ENCODE measurements around the gene B3GALT4.

B3GALT4 gene
- 9.9 to 20.5 (median 13.6) reads per million in 3 donors for total RNA-seq

- H3K27ac ChIP-seq (ENCODE audit: insufficient read depth, low read length, poor library complexity, severe bottlenecking) = peak within 1 kb of the TSS; percentile 85
- H3K4me3 ChIP-seq (ENCODE audit: insufficient read depth, low read depth, low read length, poor library complexity, severe bottlenecking) = peak within 1 kb of the TSS; percentile 81
- H3K36me3 ChIP-seq (ENCODE audit: control insufficient read depth, insufficient read depth, low read length) = peaks cover 38% of the 10 kb centered on the region
- H3K27me3 ChIP-seq (replicated peaks; ENCODE audit: control insufficient read depth, insufficient read depth, low read length, poor library complexity, severe bottlenecking) = no peaks in the 10 kb centered on the region
- peaks cover 57% of the 10 kb centered on the region for H3K4me1 ChIP-seq (ENCODE audit: control insufficient read depth, insufficient read depth, low read length, poor library complexity, severe bottlenecking)
- no peaks in the 10 kb centered on the region for H3K9me3 ChIP-seq (ENCODE audit: control insufficient read depth, low read length)
- DNase-seq = peak; percentile 58 to 63 (median 61)
Measured at GRCh38 chr6:33276864-33277662, at the start of gene B3GALT4. Gene B3GALT4 (plus strand): TSS chr6:33277123. CDS start chr6:33277420, 297 bp downstream.

- H3K36me3 ChIP-seq (ENCODE audit: control insufficient read depth, insufficient read depth, low read length) = no peaks in the 10 kb centered on the region
- no peaks in the 10 kb centered on the region for H3K4me1 ChIP-seq (ENCODE audit: control insufficient read depth, insufficient read depth, low read length, poor library complexity, severe bottlenecking)
- H3K4me3 ChIP-seq (ENCODE audit: insufficient read depth, low read depth, low read length, poor library complexity, severe bottlenecking) = no peak overlapping the region
- no peak for DNase-seq
- no peak overlapping the region for H3K27ac ChIP-seq (ENCODE audit: insufficient read depth, low read length, poor library complexity, severe bottlenecking)
- H3K9me3 ChIP-seq (ENCODE audit: control insufficient read depth, low read length) = no peaks in the 10 kb centered on the region
- peaks cover 3% of the 10 kb centered on the region for H3K27me3 ChIP-seq (replicated peaks; ENCODE audit: control insufficient read depth, insufficient read depth, low read length, poor library complexity, severe bottlenecking)
Measured at GRCh38 chr6:33235221-33235634, 41.7 kb upstream of the B3GALT4 start.

GRCh38 chr6:33236328-33236727 lies 40.6 kb upstream of the B3GALT4 start:
- no peak for DNase-seq
- no peaks in the 10 kb centered on the region for H3K4me1 ChIP-seq (ENCODE audit: control insufficient read depth, insufficient read depth, low read length, poor library complexity, severe bottlenecking)
- H3K36me3 ChIP-seq (ENCODE audit: control insufficient read depth, insufficient read depth, low read length) = no peaks in the 10 kb centered on the region
- no peak overlapping the region for H3K27ac ChIP-seq (ENCODE audit: insufficient read depth, low read length, poor library complexity, severe bottlenecking)
- H3K27me3 ChIP-seq (replicated peaks; ENCODE audit: control insufficient read depth, insufficient read depth, low read length, poor library complexity, severe bottlenecking) = peaks cover 3% of the 10 kb centered on the region
- H3K4me3 ChIP-seq (ENCODE audit: insufficient read depth, low read depth, low read length, poor library complexity, severe bottlenecking) = no peak overlapping the region
- H3K9me3 ChIP-seq (ENCODE audit: control insufficient read depth, low read length) = no peaks in the 10 kb centered on the region

GRCh38 chr6:33236852-33237251 lies 40.1 kb upstream of the B3GALT4 start:
- Histone ChIP-seq H3K27me3 (replicated peaks; ENCODE audit: control insufficient read depth, insufficient read depth, low read length, poor library complexity, severe bottlenecking) (peaks cover 3% of the 10 kb centered on the region), H3K4me1 (ENCODE audit: control insufficient read depth, insufficient read depth, low read length, poor library complexity, severe bottlenecking) (no peaks in the 10 kb centered on the region), H3K9me3 (ENCODE audit: control insufficient read depth, low read length) (no peaks in the 10 kb centered on the region), H3K36me3 (ENCODE audit: control insufficient read depth, insufficient read depth, low read length) (no peaks in the 10 kb centered on the region), H3K27ac (ENCODE audit: insufficient read depth, low read length, poor library complexity, severe bottlenecking) (no peak overlapping the region), H3K4me3 (ENCODE audit: insufficient read depth, low read depth, low read length, poor library complexity, severe bottlenecking) (no peak overlapping the region)
- DNase-seq = no peak

GRCh38 chr6:33237741-33238140 lies 39.2 kb upstream of the B3GALT4 start:
- no peaks in the 10 kb centered on the region for H3K9me3 ChIP-seq (ENCODE audit: control insufficient read depth, low read length)
- no peak overlapping the region for H3K4me3 ChIP-seq (ENCODE audit: insufficient read depth, low read depth, low read length, poor library complexity, severe bottlenecking)
- H3K4me1 ChIP-seq (ENCODE audit: control insufficient read depth, insufficient read depth, low read length, poor library complexity, severe bottlenecking) = no peaks in the 10 kb centered on the region
- H3K36me3 ChIP-seq (ENCODE audit: control insufficient read depth, insufficient read depth, low read length) = no peaks in the 10 kb centered on the region
- no peak overlapping the region for H3K27ac ChIP-seq (ENCODE audit: insufficient read depth, low read length, poor library complexity, severe bottlenecking)
- H3K27me3 ChIP-seq (replicated peaks; ENCODE audit: control insufficient read depth, insufficient read depth, low read length, poor library complexity, severe bottlenecking) = peaks cover 3% of the 10 kb centered on the region
- no peak for DNase-seq

- Histone ChIP-seq H3K27ac (ENCODE audit: insufficient read depth, low read length, poor library complexity, severe bottlenecking) (no peak overlapping the region), H3K27me3 (replicated peaks; ENCODE audit: control insufficient read depth, insufficient read depth, low read length, poor library complexity, severe bottlenecking) (no peaks in the 10 kb centered on the region), H3K4me1 (ENCODE audit: control insufficient read depth, insufficient read depth, low read length, poor library complexity, severe bottlenecking) (no peaks in the 10 kb centered on the region), H3K4me3 (ENCODE audit: insufficient read depth, low read depth, low read length, poor library complexity, severe bottlenecking) (no peak overlapping the region), H3K9me3 (ENCODE audit: control insufficient read depth, low read length) (no peaks in the 10 kb centered on the region), H3K36me3 (ENCODE audit: control insufficient read depth, insufficient read depth, low read length) (no peaks in the 10 kb centered on the region)
- DNase-seq = no peak
Measured at GRCh38 chr6:33241968-33242367, 35.0 kb upstream of the B3GALT4 start.

GRCh38 chr6:33243476-33243875 lies 33.4 kb upstream of the B3GALT4 start:
- no peak for DNase-seq
- no peaks in the 10 kb centered on the region for H3K9me3 ChIP-seq (ENCODE audit: control insufficient read depth, low read length)
- H3K4me1 ChIP-seq (ENCODE audit: control insufficient read depth, insufficient read depth, low read length, poor library complexity, severe bottlenecking) = peaks cover 6% of the 10 kb centered on the region
- no peak overlapping the region for H3K27ac ChIP-seq (ENCODE audit: insufficient read depth, low read length, poor library complexity, severe bottlenecking)
- no peaks in the 10 kb centered on the region for H3K36me3 ChIP-seq (ENCODE audit: control insufficient read depth, insufficient read depth, low read length)
- H3K4me3 ChIP-seq (ENCODE audit: insufficient read depth, low read depth, low read length, poor library complexity, severe bottlenecking) = no peak overlapping the region
- H3K27me3 ChIP-seq (replicated peaks; ENCODE audit: control insufficient read depth, insufficient read depth, low read length, poor library complexity, severe bottlenecking) = no peaks in the 10 kb centered on the region

GRCh38 chr6:33247977-33248642 lies 28.8 kb upstream of the B3GALT4 start:
- H3K36me3 ChIP-seq (ENCODE audit: control insufficient read depth, insufficient read depth, low read length) = peaks cover 4% of the 10 kb centered on the region
- peak overlapping the region; percentile 95 for H3K27ac ChIP-seq (ENCODE audit: insufficient read depth, low read length, poor library complexity, severe bottlenecking)
- peak overlapping the region; percentile 60 for H3K4me3 ChIP-seq (ENCODE audit: insufficient read depth, low read depth, low read length, poor library complexity, severe bottlenecking)
- no peaks in the 10 kb centered on the region for H3K27me3 ChIP-seq (replicated peaks; ENCODE audit: control insufficient read depth, insufficient read depth, low read length, poor library complexity, severe bottlenecking)
- H3K9me3 ChIP-seq (ENCODE audit: control insufficient read depth, low read length) = no peaks in the 10 kb centered on the region
- peak; percentile 69 to 82 (median 77) for DNase-seq
- peaks cover 24% of the 10 kb centered on the region for H3K4me1 ChIP-seq (ENCODE audit: control insufficient read depth, insufficient read depth, low read length, poor library complexity, severe bottlenecking)

GRCh38 chr6:33248643-33248931 lies 28.3 kb upstream of the B3GALT4 start:
- peaks cover 24% of the 10 kb centered on the region for H3K4me1 ChIP-seq (ENCODE audit: control insufficient read depth, insufficient read depth, low read length, poor library complexity, severe bottlenecking)
- peak in 2 of 3 donors; percentile 9 to 29 for DNase-seq
- peaks cover 4% of the 10 kb centered on the region for H3K36me3 ChIP-seq (ENCODE audit: control insufficient read depth, insufficient read depth, low read length)
- no peaks in the 10 kb centered on the region for H3K27me3 ChIP-seq (replicated peaks; ENCODE audit: control insufficient read depth, insufficient read depth, low read length, poor library complexity, severe bottlenecking)
- H3K9me3 ChIP-seq (ENCODE audit: control insufficient read depth, low read length) = no peaks in the 10 kb centered on the region
- peak overlapping the region; percentile 60 for H3K4me3 ChIP-seq (ENCODE audit: insufficient read depth, low read depth, low read length, poor library complexity, severe bottlenecking)
- peak overlapping the region; percentile 95 for H3K27ac ChIP-seq (ENCODE audit: insufficient read depth, low read length, poor library complexity, severe bottlenecking)

All from effector memory CD4-positive, alpha-beta T cell (primary cell).